Right lobe of liver (tissue), 6 donors: ENCODE measurements around the gene TMED7. TPM values are rescaled to one million over a fixed set of nuclear protein-coding genes. Genes with fewer than 3 reads are reported as not detected.

Experiments
- ATAC-seq, 4 donors: fragments of 200-7000 bp; cut with Tn5 transposase; one replicate each; pipeline ENCODE4 v1.9.1; 2020; ENCODE audit warnings: mild to moderate bottlenecking in 4 of 4, moderate library complexity in 4 of 4
- DNase-seq, 3 donors: peaks; one replicate each; pipeline ENCODE4 v3.0.0-alpha.2; 2020
- H3K27ac ChIP-seq, 3 donors: fragments of 200-600 bp; one replicate each; pipeline ENCODE4 v1.8.0; 2022
- H3K27me3 ChIP-seq, 2 donors: fragments of 200-600 bp; one replicate each; pipeline ENCODE4 v1.8.0; 2022
- H3K36me3 ChIP-seq, 4 donors: fragments of 200-600 bp; sonication (generic) in 1 of 4; one replicate each; pipeline versions ENCODE4 v1.5.1 to v1.8.0; 2017 to 2022; ENCODE audit warnings: control low read depth in 1 of 4
- H3K4me1 ChIP-seq, 4 donors: fragments of 200-600 bp; sonication (generic) in 1 of 4; one replicate each; pipeline versions ENCODE4 v1.5.1 to v1.8.0; 2017 to 2022; ENCODE audit warnings: control low read depth in 1 of 4
- H3K4me3 ChIP-seq, 3 donors: fragments of 200-600 bp; one replicate each; pipeline ENCODE4 v1.8.0; 2022
- H3K9me3 ChIP-seq, 4 donors: fragments of 200-600 bp; sonication (generic) in 1 of 4; one replicate each; pipeline versions ENCODE4 v1.5.1 to v1.8.0; 2017 to 2022; ENCODE audit warnings: control low read depth in 1 of 4
- POLR2A ChIP-seq: fragments of 450-650 bp; IDR thresholded peaks from one replicate; pipeline ENCODE4 v1.6.1; 2017; ENCODE audit warnings: antibody characterized with exemption, mild to moderate bottlenecking
- WGBS: methylation state at CpG from one replicate; pipeline ENCODE4 v1.1.6; 2018; ENCODE audit warnings: low coverage, low lambda C conversion rate; ENCODE audit not compliant: insufficient coverage; ENCODE audit errors: missing lambda C conversion rate; 5-methylcytosine and 5-hydroxymethylcytosine counted together
- intact Hi-C, 2 donors: fragments of 100-400 bp; cut with DNase I; formaldehyde crosslinking; loops; one replicate each; pipeline versions ENCODE4 v1.11.2 to v1.14.1; 2022
- total RNA-seq, 6 experiments: library from RNA; depleted of rRNA in 2 of 6; stranded (reverse); fragments of >200 nt in 2 of 6; fragmentation: NEBNext Ultra II Directional in 3 of 6; extraction: Animal tissue kit (Norgen Biotek cat#: 25700) in 3 of 6; gene quantifications; one replicate each; pipeline versions ENCODE4 v1.1.0 to v1.2.4, GENCODE V29; 2016 to 2023
- TF ChIP-seq, protein P1 (sequence below), 4 donors: fragments of 200-600 bp in 3 of 4; fragments of 450-650 bp in 1 of 4; IDR thresholded peaks; one replicate each; pipeline versions ENCODE4 v1.5.1 to v1.8.0; 2016 to 2022; ENCODE audit warnings: antibody characterized with exemption in 4 of 4, mild to moderate bottlenecking in 2 of 4
- donor health status: DM: no; HTN: yes; CAD: no.
- donor health status: DM: no; HTN: no; CAD: no.
- donor health status: DM: no; HTN: no; CAD: no.
- donor health status: DM: no; HTN: yes; CAD: no.
- donor health status: DM: no; HTN: yes; CAD: no.

The TMED7 gene
- total RNA-seq, 6 experiments from 2014 or later: 69.8 to 103 (median 91.7) TPM

GRCh38 chr5:115565233-115565632 lies 60.6 kb downstream of the TMED7 start:
- ATAC-seq: no peak
- H3K27ac ChIP-seq: no peak overlapping the region

More at GRCh38 chr5:115565233-115565632, 60.6 kb downstream of the TMED7 start:
- Histone ChIP-seq H3K4me3 (no peak overlapping the region), H3K9me3 (no peaks in the 10 kb centered on the region), H3K27me3 (no peaks in the 10 kb centered on the region), H3K36me3 (no peaks in the 10 kb centered on the region), H3K4me1 (no peaks in the 10 kb centered on the region)
- intact Hi-C loops: no loop called here
- WGBS: 100% methylated on average over 1 of the region's 2 CpGs
- TF ChIP-seq POLR2A: no peak
- TF ChIP-seq, protein P1, sequence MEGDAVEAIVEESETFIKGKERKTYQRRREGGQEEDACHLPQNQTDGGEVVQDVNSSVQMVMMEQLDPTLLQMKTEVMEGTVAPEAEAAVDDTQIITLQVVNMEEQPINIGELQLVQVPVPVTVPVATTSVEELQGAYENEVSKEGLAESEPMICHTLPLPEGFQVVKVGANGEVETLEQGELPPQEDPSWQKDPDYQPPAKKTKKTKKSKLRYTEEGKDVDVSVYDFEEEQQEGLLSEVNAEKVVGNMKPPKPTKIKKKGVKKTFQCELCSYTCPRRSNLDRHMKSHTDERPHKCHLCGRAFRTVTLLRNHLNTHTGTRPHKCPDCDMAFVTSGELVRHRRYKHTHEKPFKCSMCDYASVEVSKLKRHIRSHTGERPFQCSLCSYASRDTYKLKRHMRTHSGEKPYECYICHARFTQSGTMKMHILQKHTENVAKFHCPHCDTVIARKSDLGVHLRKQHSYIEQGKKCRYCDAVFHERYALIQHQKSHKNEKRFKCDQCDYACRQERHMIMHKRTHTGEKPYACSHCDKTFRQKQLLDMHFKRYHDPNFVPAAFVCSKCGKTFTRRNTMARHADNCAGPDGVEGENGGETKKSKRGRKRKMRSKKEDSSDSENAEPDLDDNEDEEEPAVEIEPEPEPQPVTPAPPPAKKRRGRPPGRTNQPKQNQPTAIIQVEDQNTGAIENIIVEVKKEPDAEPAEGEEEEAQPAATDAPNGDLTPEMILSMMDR (IDR thresholded peaks at IDR 0.05): no peak
- no peak for DNase-seq

Other genes with a start within 250 kb of the TMED7 start
- gene FEM1C, start 81.3 kb downstream of the TMED7 start, total RNA-seq: 10 to 100 TPM in 4 of 6 experiments, 1 to 10 TPM in 2; 8.7 to 12.2 (median 11.0) TPM
- gene TICAM2, start 23.6 kb downstream of the TMED7 start, total RNA-seq: 1 to 10 TPM in 4 of 6 experiments, under 1 TPM in 2; 0.31 to 2.3 (median 2.1) TPM
- gene CDO1, start 190.6 kb upstream of the TMED7 start, total RNA-seq: 100 to 1,000 TPM in 5 of 6 experiments, 10 to 100 TPM in 1; 98.9 to 260 (median 154) TPM
- gene ATG12, start 215.5 kb upstream of the TMED7 start, total RNA-seq: 10 to 100 TPM; 18.4 to 32.4 (median 21.8) TPM
- gene AP3S1, start 215.9 kb upstream of the TMED7 start, total RNA-seq: 10 to 100 TPM; 27.8 to 51.0 (median 40.4) TPM